Activated CD4-positive, CD25-positive, alpha-beta regulatory T cell (primary cell): ENCODE results near the gene CPEB1.

Experiments
- DNase-seq, 4 experiments: peaks; one replicate each; lab custom pipeline; 2025; lab: John Stamatoyannopoulos, UW

CPEB1 gene

GRCh38 chr15:82647045-82647834, at the start of gene CPEB1:
Gene CPEB1 (minus strand): TSS chr15:82647363. CDS start chr15:82628459, 18,904 bp downstream.
- peak; percentile 5 to 16 (median 10) for DNase-seq

DNA sequence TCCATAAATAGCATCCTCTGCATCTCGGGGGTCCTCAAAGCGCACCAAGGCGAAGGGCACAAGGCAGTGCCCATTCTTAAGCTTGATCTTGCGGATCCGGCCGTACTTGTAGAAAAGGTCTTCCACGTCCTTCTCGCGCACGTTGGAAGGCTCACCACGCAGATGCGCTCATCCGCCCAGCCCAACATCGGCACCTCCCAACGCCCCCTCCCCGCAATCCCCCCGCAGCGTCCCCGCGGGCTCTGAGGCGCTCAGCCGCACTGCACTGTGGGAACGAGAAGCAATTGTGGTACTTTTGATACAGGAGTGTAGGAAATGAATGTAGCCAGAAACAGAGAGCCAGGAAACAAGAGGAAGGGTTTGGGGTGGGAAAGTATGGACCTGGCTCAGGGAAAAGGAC, 45.0 kb upstream of the CPEB1 start:
- no peak for DNase-seq

DNA sequence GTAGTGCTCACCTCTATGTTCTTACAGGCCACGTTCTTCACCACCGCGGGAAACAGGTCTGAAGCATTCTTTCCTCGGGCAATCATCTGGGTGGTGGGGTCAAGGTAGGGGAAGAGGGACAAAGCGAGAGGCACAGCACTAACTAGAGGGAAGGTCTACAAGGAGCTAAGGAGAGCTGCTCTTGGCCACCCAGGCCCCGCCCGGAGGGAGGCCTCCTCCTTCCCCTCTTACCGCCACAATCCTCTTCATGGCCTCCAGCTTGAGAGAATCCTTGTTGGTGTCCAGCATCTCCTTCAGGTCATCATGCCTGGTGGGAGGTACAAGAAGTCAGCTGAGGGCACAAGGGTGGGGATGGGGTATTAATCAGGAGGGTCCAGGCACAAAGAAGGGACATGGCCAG, 42.0 kb upstream of the CPEB1 start:
- no peak for DNase-seq

DNA sequence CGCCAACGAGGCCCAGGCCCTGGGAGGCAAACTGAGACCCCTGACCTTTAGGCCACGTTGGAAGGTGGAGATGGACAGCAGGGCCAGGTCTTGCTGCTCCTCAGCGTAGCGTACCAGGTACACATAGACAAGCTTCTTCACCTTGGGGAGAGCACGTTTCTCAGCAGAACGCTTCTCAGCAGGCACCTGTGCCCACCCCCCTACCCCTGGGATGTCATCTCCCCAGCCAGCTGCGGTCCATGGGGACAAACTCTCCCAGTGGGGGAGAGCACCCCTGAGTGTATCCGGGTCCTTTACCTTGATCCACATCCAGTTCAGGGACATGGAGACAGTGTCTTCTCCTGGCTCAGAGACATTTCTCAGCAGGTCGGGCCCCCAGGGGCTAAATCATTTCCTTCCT, 41.5 kb upstream of the CPEB1 start:
- no peak for DNase-seq

GRCh38 chr15:82681371-82681770, 34.2 kb upstream of the CPEB1 start:
- no peak for DNase-seq

DNA sequence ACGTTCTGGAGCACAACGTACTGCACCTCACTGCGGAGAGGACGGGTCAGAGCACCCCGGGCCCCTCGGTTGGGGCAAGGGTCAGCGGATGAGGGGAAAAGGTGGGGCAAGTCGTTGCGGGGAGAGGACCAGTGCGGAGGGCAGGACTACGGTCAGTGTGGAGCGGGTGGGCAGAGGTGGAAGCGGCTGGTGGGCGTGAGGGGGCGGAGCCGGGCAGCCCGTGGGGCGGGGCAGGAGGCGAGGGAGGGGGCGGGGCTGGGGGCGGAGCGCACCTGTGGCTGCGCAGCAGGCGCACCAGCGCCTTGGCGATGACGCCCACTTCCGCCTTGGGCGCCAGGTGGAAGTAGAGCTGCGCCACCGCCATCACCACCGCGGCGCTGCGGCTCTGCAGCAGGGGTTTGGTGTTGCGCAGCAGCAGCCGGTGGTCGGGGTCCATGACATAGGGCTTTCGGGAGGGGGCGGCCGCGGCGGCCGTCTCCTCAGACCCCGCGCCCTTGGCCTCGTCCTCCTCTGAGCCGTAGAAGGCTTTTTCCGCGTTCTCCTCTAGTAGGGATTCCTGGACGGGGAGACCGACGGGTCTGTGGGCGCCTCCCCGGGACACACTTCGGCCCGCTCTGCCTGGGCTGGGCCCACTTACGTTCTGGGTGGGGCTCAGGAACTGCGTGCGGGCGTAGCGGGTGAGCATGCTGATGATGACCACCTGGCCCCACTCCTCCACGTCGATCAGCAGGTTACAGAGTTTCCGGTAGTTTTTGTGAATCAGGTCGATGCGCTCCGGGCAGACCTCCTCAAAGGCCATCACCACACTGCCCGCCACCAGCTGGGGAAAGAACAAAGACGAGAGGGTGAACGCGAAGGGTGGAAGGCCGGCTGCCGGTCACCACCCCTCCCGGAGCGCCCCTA, 33.3 kb upstream of the CPEB1 start:
- DNase-seq: peak; percentile 46 to 78 (median 62)

DNA sequence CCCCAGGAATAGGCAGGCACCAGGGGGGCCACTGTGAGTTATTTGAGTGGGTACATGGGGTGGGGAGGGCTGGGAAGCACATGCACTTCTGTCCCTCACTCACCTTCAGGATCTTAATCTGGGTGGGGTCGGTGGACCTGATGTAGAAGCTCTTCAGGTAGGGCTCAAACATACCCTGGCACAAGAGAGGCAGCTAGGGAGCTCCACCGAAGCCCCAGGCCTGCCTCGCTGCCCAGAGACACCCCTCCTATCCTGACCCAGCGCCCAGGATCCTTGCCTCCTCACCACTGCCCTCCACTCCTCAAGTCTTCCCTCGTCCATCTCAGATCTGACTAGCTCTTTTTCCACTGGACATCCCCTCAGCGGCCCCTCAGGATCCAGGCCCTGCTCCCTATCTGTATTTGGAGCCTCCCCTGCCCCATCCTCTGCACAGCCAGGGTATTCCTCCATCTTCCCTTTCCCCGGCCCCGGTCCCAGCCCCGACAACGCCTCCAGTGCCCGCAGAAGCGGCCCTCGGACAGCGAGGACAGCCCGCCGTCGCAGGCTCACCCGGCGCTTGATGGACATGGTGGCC, 32.5 kb upstream of the CPEB1 start:
- no peak for DNase-seq

- DNase-seq: no peak
Measured at GRCh38 chr15:82677720-82678323, 30.7 kb upstream of the CPEB1 start.

DNA sequence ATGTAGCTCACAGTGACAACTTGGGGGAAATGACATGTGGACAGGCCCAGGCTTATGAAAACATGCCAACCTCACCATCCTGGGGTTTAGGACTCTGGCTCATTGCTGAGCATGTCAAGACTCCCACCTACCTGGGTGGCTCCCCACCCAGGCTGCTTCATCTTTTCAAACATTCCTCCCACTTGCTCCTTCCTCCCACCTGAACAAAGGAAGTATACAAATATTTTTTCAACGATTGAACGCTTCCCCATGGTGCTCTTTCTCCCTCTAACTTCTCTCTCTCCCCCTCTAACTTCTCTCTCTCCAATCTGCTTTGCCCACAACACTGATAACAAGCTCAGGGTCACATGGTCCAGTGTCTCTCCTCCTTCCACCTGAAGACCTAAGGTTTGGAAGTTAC, 27.7 kb upstream of the CPEB1 start:
- no peak for DNase-seq

GRCh38 chr15:82670699-82671098, 23.5 kb upstream of the CPEB1 start:
- no peak for DNase-seq

DNA sequence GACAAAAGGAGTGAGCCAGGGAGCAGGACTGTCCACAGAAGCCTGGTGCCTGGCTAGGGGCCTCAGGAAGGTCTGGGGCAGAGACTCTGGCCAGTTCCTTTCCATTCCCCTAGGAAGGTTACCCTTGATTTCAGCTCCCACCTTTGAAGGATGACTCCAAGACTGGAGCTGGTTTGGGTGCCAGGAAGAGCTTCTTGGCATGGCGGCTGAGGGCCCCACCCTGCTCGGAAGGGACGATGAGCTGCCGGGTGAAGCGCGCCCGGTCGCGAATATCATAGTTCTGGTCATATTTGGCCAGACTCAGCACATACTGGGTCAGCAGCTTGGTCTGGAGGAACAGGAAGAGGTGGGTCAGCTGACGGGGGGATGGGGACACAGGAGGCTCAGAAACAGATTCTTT, 19.4 kb upstream of the CPEB1 start:
- no peak for DNase-seq

- DNase-seq: no peak
Measured at GRCh38 chr15:82664021-82664420, 16.9 kb upstream of the CPEB1 start.

- peak in 1 of 4 experiments; percentile 3 for DNase-seq
Measured at GRCh38 chr15:82663186-82663600, 16.0 kb upstream of the CPEB1 start.

DNA sequence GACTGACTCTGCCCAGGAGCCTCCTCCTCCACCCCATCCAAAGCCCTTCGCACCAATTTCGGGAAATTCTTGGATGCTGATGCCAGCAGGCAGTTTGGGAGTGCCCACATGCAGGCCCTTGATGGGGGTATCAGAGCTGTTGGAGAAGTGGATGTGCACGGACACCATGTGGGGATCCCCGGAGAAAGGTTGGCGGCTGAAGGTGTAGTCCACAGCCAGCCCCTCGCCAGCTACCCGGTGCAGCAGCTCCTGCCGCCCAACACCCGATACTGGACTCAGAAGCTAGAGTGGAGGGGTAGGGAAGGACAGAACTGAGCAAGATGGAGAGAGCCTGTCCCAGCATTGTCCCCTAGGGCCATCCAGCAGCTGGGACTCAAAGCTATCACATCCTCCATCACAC, 15.5 kb upstream of the CPEB1 start:
- no peak for DNase-seq

- DNase-seq: no peak
Measured at GRCh38 chr15:82660378-82660777, 13.2 kb upstream of the CPEB1 start.

- no peak for DNase-seq
Measured at GRCh38 chr15:82656641-82657266, 9.6 kb upstream of the CPEB1 start.

DNA sequence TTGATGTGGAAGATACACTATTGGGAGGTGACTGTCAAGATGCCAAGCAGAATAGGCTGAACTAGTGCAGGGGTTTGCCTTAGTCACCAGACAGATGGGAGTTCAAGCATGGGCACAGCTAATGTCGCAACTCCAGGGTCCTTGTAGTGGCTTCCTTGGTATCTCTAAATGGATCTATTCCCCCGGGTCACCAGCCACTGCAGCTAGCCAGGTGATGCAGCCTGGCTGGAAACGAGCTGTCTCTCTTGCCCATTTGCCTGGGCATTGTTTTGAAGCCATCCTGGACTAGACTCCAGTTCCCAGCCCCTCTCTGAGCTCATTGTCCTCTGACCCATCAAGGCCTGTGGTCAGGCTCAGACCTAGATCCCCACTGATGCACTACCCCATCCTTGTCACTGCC, 8.4 kb upstream of the CPEB1 start:
- no peak for DNase-seq

GRCh38 chr15:82653483-82654168, 6.5 kb upstream of the CPEB1 start:
- no peak for DNase-seq

DNA sequence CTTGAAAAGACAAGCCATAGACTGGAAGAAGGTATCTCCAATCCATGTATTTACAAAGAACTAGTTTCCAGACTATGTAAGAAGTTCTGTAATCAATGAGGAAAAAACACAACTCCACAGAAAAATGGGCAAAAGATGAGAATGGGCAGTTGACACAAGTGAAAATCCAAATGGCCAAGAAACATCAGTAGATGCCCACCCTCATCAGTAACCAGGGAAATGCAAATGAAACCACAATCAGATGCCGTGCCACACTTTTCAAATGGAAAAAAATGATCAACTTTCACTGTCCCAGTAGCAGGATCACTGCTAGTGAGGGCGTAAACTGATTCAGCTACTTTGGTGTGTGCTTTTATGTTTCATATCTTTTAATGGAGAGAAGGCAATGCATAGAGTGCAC, 4.5 kb upstream of the CPEB1 start:
- no peak for DNase-seq

GRCh38 chr15:82650046-82650670, 3.0 kb upstream of the CPEB1 start:
- no peak for DNase-seq
